ENCODE measurements around the gene SCAPER. TPM values are rescaled to one million over a fixed set of nuclear protein-coding genes. Genes with fewer than 3 reads are reported as not detected.

SCAPER gene
- total RNA-seq, 1 experiment from 2014 or later: 15.3 TPM

DNA sequence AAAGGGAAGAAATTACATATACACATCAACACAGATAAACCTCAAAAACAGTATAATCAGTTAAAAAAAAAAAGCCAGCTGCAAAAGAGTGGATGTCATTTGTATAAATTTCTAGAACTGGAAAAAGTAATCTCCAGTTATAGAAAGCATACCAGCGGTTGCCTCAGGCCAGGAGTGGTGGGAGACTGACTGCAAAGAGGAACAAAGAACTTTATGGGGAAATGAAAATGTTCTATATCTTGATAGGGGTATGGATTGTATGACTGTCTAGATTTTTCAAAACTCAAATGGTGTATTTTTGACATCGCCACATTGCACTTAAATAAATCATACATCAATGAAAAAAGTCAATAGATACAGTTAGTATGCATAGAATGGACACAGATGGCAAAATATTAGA is 241.6 kb downstream of the SCAPER start:
- H3K4me1 ChIP-seq (ENCODE audit: control insufficient read depth, insufficient read depth, low read length): no peaks in the 10 kb centered on the region
- in situ Hi-C loops (cut with HindIII; ENCODE audit: low pct_unique_long_range_greater_than_20kb, low sequenced_read_pairs): no loop called here
- CTCF ChIA-PET: no interaction called here
- H3K27ac ChIP-seq (ENCODE audit: low read length): no peak overlapping the region
- TF ChIP-seq, protein P1, sequence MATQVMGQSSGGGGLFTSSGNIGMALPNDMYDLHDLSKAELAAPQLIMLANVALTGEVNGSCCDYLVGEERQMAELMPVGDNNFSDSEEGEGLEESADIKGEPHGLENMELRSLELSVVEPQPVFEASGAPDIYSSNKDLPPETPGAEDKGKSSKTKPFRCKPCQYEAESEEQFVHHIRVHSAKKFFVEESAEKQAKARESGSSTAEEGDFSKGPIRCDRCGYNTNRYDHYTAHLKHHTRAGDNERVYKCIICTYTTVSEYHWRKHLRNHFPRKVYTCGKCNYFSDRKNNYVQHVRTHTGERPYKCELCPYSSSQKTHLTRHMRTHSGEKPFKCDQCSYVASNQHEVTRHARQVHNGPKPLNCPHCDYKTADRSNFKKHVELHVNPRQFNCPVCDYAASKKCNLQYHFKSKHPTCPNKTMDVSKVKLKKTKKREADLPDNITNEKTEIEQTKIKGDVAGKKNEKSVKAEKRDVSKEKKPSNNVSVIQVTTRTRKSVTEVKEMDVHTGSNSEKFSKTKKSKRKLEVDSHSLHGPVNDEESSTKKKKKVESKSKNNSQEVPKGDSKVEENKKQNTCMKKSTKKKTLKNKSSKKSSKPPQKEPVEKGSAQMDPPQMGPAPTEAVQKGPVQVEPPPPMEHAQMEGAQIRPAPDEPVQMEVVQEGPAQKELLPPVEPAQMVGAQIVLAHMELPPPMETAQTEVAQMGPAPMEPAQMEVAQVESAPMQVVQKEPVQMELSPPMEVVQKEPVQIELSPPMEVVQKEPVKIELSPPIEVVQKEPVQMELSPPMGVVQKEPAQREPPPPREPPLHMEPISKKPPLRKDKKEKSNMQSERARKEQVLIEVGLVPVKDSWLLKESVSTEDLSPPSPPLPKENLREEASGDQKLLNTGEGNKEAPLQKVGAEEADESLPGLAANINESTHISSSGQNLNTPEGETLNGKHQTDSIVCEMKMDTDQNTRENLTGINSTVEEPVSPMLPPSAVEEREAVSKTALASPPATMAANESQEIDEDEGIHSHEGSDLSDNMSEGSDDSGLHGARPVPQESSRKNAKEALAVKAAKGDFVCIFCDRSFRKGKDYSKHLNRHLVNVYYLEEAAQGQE (IDR thresholded peaks at IDR 0.05; ENCODE audit: insufficient read depth in 1 of 2, low read depth in 2 of 2, low read length in 1 of 2): no peak
- TF ChIP-seq TCF7L2 (IDR thresholded peaks at IDR 0.05; ENCODE audit: low read depth, low read length) (no peak), SIN3A (IDR thresholded peaks at IDR 0.05; ENCODE audit: borderline replicate concordance, insufficient read depth, low read depth, low read length) (no peak), POLR2AphosphoS5 (IDR thresholded peaks at IDR 0.05; ENCODE audit: low read depth, low read length) (no peak)
- TF ChIP-seq, protein P2, sequence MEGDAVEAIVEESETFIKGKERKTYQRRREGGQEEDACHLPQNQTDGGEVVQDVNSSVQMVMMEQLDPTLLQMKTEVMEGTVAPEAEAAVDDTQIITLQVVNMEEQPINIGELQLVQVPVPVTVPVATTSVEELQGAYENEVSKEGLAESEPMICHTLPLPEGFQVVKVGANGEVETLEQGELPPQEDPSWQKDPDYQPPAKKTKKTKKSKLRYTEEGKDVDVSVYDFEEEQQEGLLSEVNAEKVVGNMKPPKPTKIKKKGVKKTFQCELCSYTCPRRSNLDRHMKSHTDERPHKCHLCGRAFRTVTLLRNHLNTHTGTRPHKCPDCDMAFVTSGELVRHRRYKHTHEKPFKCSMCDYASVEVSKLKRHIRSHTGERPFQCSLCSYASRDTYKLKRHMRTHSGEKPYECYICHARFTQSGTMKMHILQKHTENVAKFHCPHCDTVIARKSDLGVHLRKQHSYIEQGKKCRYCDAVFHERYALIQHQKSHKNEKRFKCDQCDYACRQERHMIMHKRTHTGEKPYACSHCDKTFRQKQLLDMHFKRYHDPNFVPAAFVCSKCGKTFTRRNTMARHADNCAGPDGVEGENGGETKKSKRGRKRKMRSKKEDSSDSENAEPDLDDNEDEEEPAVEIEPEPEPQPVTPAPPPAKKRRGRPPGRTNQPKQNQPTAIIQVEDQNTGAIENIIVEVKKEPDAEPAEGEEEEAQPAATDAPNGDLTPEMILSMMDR (IDR thresholded peaks at IDR 0.05): no peak
- H3K4me3 ChIP-seq (ENCODE audit: low read depth in 2 of 2, low read length in 2 of 2): no peak overlapping the region
- BruUV-seq (replicated peaks): no TSS peak
- H3K36me3 ChIP-seq (ENCODE audit: control insufficient read depth, insufficient read depth, low read length): no peaks in the 10 kb centered on the region
- no peak for ATAC-seq
- no peaks in the 10 kb centered on the region for H3K27me3 ChIP-seq (ENCODE audit: control insufficient read depth, insufficient read depth, low read length)
- POLR2A ChIA-PET: no interaction called here
- no peaks in the 10 kb centered on the region for H3K9me3 ChIP-seq (ENCODE audit: control insufficient read depth, insufficient read depth, low read depth, low read length)
- intact Hi-C loops (cut with micrococcal nuclease; ENCODE audit: unreplicated experiment): loop anchor here (10.0 kb wide), 1 partner anchor 151 kb away; no protein-coding TSS in a partner anchor
- no peak for DNase-seq (ENCODE audit: low read depth, low spot score)

DNA sequence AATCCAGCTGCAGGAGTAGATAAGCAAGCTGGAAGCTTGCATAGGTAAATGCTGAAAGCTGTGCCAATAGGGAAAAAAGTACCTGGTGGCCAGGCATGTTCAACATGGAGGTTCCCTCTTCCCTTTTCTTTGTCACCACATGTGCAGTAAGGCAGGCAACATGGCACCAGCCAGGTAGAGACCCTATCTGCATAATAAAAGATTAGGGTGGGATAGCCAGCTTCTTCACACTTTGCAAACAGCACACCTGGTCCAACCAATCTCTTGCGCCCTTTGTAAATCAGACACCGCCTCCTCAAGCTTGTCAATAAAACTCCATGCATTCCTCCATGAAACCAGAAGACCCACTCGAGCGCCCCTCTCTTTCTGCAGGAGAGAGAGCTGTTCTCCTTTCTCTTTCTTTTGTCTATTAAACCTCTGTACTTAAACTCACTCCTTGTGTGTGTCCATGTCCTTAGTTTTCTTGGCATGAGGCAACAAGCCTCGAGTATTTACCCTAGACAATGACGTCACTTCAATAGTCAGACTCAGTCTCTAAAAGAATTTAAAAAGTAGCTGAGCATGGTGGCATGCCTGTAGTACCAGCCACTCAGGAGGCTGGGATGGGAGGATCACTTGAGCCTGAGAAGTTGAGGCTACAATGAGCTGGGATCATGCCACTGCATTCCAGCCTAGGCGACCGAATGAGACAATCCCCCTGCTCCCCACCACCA is 256.3 kb downstream of the SCAPER start:
- no peaks in the 10 kb centered on the region for H3K27me3 ChIP-seq (ENCODE audit: control insufficient read depth, insufficient read depth, low read length)
- CTCF ChIA-PET: no interaction called here
- intact Hi-C loops (cut with micrococcal nuclease; ENCODE audit: unreplicated experiment) (no loop called here), in situ Hi-C loops (cut with HindIII; ENCODE audit: low pct_unique_long_range_greater_than_20kb, low sequenced_read_pairs) (no loop called here)
- no TSS peak for BruUV-seq (replicated peaks)
- no peak for ATAC-seq
- H3K36me3 ChIP-seq (ENCODE audit: control insufficient read depth, insufficient read depth, low read length): no peaks in the 10 kb centered on the region
- H3K27ac ChIP-seq (ENCODE audit: low read length): no peak overlapping the region
- DNase-seq (ENCODE audit: low read depth, low spot score): no peak
- H3K9me3 ChIP-seq (ENCODE audit: control insufficient read depth, insufficient read depth, low read depth, low read length): no peaks in the 10 kb centered on the region
- POLR2A ChIA-PET: no interaction called here
- H3K4me1 ChIP-seq (ENCODE audit: control insufficient read depth, insufficient read depth, low read length): no peaks in the 10 kb centered on the region
- no peak overlapping the region for H3K4me3 ChIP-seq (ENCODE audit: low read depth in 2 of 2, low read length in 2 of 2)
- TF ChIP-seq TCF7L2 (IDR thresholded peaks at IDR 0.05; ENCODE audit: low read depth, low read length) (no peak), POLR2AphosphoS5 (IDR thresholded peaks at IDR 0.05; ENCODE audit: low read depth, low read length) (no peak), SIN3A (IDR thresholded peaks at IDR 0.05; ENCODE audit: borderline replicate concordance, insufficient read depth, low read depth, low read length) (no peak)
- TF ChIP-seq, protein P1 (IDR thresholded peaks at IDR 0.05; ENCODE audit: insufficient read depth in 1 of 2, low read depth in 2 of 2, low read length in 1 of 2): no peak
- TF ChIP-seq, protein P2 (IDR thresholded peaks at IDR 0.05): no peak
